Measurements from ENCODE around the gene SLC30A4.

The SLC30A4 gene

DNA sequence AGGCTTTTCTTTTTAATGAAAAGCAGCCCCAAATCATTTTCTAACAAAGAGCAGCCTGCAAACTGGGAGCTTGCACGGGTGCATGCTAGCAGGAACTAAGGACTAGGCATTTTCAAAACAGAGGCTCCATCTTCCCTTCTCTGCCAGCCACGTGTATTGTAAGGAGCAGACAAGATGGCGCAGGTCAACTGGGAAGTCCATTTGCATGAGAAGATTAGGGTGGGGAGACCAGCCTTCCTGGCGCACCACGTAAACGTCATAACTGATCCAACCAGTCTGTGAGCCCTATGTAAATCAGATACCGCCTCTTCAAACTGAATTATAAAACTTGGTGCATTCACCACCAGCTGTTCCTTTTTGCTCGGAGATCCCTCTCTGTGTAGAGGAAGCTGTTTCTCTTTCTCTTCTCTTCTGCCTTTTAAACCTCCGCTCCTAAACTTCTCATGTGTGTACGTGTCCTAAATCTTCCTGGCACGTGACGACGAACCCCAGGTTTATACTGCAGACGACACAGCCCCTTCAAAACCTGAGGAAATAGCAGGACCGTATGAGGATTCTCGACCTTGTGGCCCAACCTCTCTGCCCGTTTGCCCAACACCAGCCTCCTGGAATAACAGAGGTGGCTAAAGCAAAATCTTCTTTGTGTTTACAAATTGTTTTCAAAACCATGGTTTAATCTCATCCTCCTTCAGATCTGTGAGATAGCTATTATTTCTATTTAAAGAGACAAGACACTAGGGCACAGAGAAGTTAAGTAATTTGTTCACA is 26.4 kb upstream of the SLC30A4 start:
- no peak overlapping the region for H3K4me3 ChIP-seq (replicated peaks in 1 of 2; ENCODE audit: low read depth in 2 of 2, low read length in 2 of 2)
- DNase-seq (ENCODE audit: low read depth in 2 of 2) = no peak
- TF ChIP-seq, protein P1, sequence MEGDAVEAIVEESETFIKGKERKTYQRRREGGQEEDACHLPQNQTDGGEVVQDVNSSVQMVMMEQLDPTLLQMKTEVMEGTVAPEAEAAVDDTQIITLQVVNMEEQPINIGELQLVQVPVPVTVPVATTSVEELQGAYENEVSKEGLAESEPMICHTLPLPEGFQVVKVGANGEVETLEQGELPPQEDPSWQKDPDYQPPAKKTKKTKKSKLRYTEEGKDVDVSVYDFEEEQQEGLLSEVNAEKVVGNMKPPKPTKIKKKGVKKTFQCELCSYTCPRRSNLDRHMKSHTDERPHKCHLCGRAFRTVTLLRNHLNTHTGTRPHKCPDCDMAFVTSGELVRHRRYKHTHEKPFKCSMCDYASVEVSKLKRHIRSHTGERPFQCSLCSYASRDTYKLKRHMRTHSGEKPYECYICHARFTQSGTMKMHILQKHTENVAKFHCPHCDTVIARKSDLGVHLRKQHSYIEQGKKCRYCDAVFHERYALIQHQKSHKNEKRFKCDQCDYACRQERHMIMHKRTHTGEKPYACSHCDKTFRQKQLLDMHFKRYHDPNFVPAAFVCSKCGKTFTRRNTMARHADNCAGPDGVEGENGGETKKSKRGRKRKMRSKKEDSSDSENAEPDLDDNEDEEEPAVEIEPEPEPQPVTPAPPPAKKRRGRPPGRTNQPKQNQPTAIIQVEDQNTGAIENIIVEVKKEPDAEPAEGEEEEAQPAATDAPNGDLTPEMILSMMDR (IDR thresholded peaks at IDR 0.05; ENCODE audit: low read depth, low read length) = no peak

DNA sequence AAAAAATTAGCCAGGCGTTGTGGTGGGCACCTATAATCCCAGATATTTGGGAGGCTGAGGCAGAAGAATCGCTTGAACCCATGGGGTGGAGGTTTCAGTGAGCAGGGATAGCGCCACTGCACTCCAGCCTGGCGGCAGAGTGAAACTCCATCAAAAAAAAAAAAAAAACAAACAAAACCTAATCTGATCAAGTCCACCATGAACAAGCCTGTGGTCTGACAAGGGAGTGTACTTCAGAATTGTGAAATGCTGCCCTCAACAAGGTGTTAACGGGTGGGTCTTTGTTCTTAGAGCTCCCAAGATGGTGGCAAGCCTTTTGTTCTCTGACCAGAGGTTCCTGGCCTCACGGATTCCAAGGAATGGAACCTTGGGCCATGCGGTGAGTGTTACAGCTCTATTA is 24.2 kb upstream of the SLC30A4 start:
- TF ChIP-seq, protein P1 (IDR thresholded peaks at IDR 0.05; ENCODE audit: low read depth, low read length) = no peak
- DNase-seq (ENCODE audit: low read depth in 2 of 2) = no peak
- H3K4me3 ChIP-seq (replicated peaks in 1 of 2; ENCODE audit: low read depth in 2 of 2, low read length in 2 of 2) = no peak overlapping the region

- TF ChIP-seq, protein P1 (IDR thresholded peaks at IDR 0.05; ENCODE audit: low read depth, low read length) = no peak
- no peak for DNase-seq (ENCODE audit: low read depth in 2 of 2)
- H3K4me3 ChIP-seq (replicated peaks in 1 of 2; ENCODE audit: low read depth in 2 of 2, low read length in 2 of 2) = no peak overlapping the region
These were observed 21.9 kb upstream of the SLC30A4 start for GRCh38 chr15:45544266-45545023.

- no peak overlapping the region for H3K4me3 ChIP-seq (replicated peaks in 1 of 2; ENCODE audit: low read depth in 2 of 2, low read length in 2 of 2)
- TF ChIP-seq, protein P1 (IDR thresholded peaks at IDR 0.05; ENCODE audit: low read depth, low read length) = no peak
- no peak for DNase-seq (ENCODE audit: low read depth in 2 of 2)
These were observed 20.5 kb upstream of the SLC30A4 start for GRCh38 chr15:45543051-45543450.

GRCh38 chr15:45540531-45540930 is 18.0 kb upstream of the SLC30A4 start:
- TF ChIP-seq, protein P1 (IDR thresholded peaks at IDR 0.05; ENCODE audit: low read depth, low read length) = no peak
- H3K4me3 ChIP-seq (replicated peaks in 1 of 2; ENCODE audit: low read depth in 2 of 2, low read length in 2 of 2) = no peak overlapping the region
- no peak for DNase-seq (ENCODE audit: low read depth in 2 of 2)

DNA sequence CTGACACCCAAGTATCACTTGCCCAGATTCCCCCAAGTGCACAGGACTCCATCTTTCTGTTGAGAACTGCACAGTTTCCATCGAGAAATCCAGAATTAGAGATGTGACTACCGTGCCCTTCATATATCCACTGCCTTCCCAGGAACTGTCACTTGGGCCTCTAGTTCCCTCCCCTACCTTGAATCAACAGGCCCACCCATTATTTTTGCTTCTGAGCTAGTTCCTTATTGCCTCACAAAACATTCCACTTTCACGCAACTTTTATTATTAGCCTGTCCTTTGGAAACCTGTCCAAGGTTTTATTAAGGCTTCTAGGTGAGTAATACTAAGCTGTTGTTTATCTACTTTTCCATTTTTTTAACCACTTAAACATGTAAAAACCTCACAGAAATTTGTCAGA is 17.1 kb upstream of the SLC30A4 start:
- H3K4me3 ChIP-seq (replicated peaks in 1 of 2; ENCODE audit: low read depth in 2 of 2, low read length in 2 of 2) = no peak overlapping the region
- TF ChIP-seq, protein P1 (IDR thresholded peaks at IDR 0.05; ENCODE audit: low read depth, low read length) = no peak
- DNase-seq (ENCODE audit: low read depth in 2 of 2) = no peak

Measured in cardiac fibroblast (primary cell).